SKM-1 (cell line): ENCODE measurements around the gene EDRF1.
"Not testable (repeated sequence)": the region's sequence is repeated elsewhere in the genome, so short reads cannot be mapped to it uniquely, and the experiment has no call there.

Experiments
- DNase-seq: peaks from one replicate; lab custom pipeline; 2025; ENCODE audit not compliant: unreplicated experiment; lab: John Stamatoyannopoulos, UW

The EDRF1 gene

GRCh38 chr10:125719173-125720001 is at the start of gene EDRF1:
TSS of gene EDRF1 (plus strand) at chr10:125719709. CDS start at chr10:125719808, 99 bp downstream.
- DNase-seq, result peak; percentile 97

GRCh38 chr10:125672884-125673283 is 46.6 kb upstream of the EDRF1 start:
- no peak for DNase-seq

GRCh38 chr10:125679436-125679835 is 40.1 kb upstream of the EDRF1 start:
- no peak for DNase-seq

GRCh38 chr10:125683063-125683462 is 36.4 kb upstream of the EDRF1 start, which contains the start of gene TEX36:
TSS of gene TEX36 (minus strand) at chr10:125683163. CDS start at chr10:125682989, 174 bp downstream.
- DNase-seq, result no peak

- no peak for DNase-seq
Measured at GRCh38 chr10:125683821-125684220, 35.7 kb upstream of the EDRF1 start.

- DNase-seq, result no peak
Measured at GRCh38 chr10:125684581-125684980, 34.9 kb upstream of the EDRF1 start.

- no peak for DNase-seq
Measured at GRCh38 chr10:125687507-125688185, 31.9 kb upstream of the EDRF1 start.

GRCh38 chr10:125689955-125690569 is 29.4 kb upstream of the EDRF1 start:
- DNase-seq, result no peak

- DNase-seq, result no peak
Measured at GRCh38 chr10:125691160-125691981, 28.1 kb upstream of the EDRF1 start.

GRCh38 chr10:125692196-125692595 is 27.3 kb upstream of the EDRF1 start:
- DNase-seq, result no peak

- no peak for DNase-seq
Measured at GRCh38 chr10:125692601-125693523, 26.6 kb upstream of the EDRF1 start.

- DNase-seq, result no peak
Measured at GRCh38 chr10:125693524-125693847, 26.0 kb upstream of the EDRF1 start.

GRCh38 chr10:125694883-125695282 is 24.6 kb upstream of the EDRF1 start:
- no peak for DNase-seq

GRCh38 chr10:125696884-125697283 is 22.6 kb upstream of the EDRF1 start:
- not testable (repeated sequence) for DNase-seq

- no peak for DNase-seq
Measured at GRCh38 chr10:125698481-125698998, 21.0 kb upstream of the EDRF1 start.

- no peak for DNase-seq
Measured at GRCh38 chr10:125699562-125700143, 19.9 kb upstream of the EDRF1 start.

GRCh38 chr10:125700355-125700911 is 19.1 kb upstream of the EDRF1 start:
- no peak for DNase-seq

GRCh38 chr10:125707541-125708468 is 11.7 kb upstream of the EDRF1 start:
- DNase-seq, result no peak
